Ammon's horn (tissue), 1 donor: ENCODE results near the gene TTC13.

Source experiments
- DNase-seq: peaks from one replicate; pipeline ENCODE4 v3.0.0-alpha.2; 2016; ENCODE audit warnings: low spot score

The TTC13 gene

DNA sequence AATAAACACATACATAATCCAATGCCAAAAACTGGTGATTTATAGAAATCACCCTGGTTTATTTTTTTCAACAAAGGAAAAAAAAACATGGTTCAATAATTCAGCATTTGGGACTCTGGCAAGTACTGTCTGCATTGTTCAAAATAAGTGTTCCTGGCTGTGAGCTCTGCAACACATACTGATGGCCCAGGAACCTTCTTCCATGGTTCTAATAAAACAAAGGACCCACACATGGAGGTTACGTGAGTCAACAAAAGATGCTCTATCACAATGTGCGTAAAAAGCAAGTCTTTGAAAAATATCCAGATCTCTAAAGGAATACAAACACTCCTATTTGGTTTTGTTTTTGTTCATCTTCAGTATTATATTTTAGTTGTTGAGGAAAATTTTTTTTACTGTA, 72.4 kb downstream of the TTC13 start:
- DNase-seq = no peak

- no peak for DNase-seq
These were observed 72.9 kb downstream of the TTC13 start for GRCh38 chr1:230905733-230906132.

DNA sequence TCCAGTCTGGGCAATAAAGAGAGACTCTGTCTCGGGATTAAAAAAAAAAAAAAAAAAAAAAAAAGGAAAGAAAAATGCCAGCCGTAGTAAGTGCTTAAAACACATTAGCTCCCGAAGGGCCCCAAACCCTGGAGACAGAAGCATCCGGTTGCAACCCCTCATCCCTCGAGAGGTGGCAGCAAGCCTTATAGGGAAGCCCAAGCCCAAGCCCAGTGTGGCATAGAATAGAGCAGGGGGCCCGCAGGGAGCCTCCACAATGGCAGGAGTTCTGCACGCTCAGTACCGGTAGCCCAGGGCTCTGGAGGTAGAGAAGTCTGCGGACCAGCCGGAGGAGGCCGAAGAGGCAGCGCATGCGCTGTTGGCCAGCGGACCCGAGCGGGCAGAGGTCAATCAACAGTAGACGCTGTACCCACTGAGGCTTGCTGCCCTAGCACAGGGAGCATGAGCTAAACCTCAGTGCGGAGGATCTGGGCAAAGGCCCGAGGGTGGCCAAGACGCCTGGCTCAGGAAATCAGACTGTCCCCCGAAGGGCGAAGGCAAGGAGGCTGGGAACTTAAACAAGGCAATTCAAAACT, 76.2 kb downstream of the TTC13 start:
- no peak for DNase-seq

GRCh38 chr1:230901671-230902070, 77.0 kb downstream of the TTC13 start:
- DNase-seq = no peak

GRCh38 chr1:230900984-230901383, 77.7 kb downstream of the TTC13 start:
- no peak for DNase-seq

DNA sequence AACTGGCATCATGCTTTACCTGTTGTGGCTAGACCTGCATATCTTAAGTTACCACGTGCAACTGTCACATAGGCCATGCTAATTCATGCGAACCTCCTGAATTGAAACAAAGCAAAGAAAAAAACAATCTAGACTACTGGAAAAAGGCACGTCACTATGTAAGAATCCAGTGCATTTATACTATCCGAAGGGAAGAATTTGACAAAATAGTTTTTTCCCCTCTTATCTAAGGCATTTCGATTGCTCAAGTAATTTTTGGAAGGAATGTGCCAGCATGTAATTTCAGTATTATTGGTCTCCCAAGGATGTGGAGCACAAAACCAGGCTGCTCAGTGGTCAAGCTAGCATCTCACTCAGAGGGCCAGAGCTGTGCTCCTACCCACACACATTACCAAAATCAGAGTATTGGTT, 78.8 kb downstream of the TTC13 start:
- DNase-seq = no peak

DNA sequence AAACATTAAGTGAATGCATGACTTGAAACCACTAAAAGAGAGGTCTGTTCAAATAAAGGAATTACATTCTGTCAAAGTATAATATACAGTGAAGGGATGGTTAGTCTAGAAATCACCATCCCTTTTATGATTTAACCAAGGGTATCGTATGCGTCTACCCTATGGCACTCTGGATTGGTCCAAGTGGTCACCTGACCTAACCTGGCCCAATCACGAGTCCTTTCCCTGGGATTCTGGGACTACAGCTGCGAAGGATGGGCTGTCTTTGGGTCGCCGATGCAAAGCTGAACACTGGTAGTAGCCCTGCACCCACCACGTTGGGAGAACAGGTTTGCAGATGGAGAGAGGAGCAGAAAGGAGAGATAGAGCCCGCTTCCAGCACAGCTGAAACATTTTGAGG, 79.9 kb downstream of the TTC13 start:
- no peak for DNase-seq

DNA sequence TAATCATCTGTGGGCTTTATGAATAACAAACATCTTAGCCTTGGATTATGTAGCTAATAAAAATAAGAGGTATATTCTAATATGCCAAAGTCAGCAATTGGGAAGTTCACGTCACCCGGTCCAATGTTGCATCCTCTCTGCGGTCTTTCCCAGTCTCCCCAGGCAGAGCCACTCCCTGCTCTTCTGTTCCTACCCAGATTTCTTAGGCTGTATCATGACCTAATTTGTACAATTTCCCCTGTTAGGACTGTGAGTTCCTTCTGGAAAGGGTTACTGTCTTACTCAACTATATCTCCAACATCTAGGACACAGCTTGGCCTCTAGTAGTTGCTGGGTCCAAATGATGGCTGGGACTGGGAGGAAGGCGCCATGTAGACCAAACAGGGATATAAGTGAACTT, 80.5 kb downstream of the TTC13 start:
- no peak for DNase-seq

GRCh38 chr1:230896779-230897178, 81.9 kb downstream of the TTC13 start:
- DNase-seq = no peak

- DNase-seq = no peak
These were observed 83.2 kb downstream of the TTC13 start for GRCh38 chr1:230895452-230895851.

- DNase-seq = no peak
These were observed 84.0 kb downstream of the TTC13 start for GRCh38 chr1:230894664-230895063.

- DNase-seq = no peak
These were observed 84.6 kb downstream of the TTC13 start for GRCh38 chr1:230894032-230894431.

- no peak for DNase-seq
These were observed 86.6 kb downstream of the TTC13 start for GRCh38 chr1:230892018-230892491.

GRCh38 chr1:230891413-230891812, 87.2 kb downstream of the TTC13 start:
- no peak for DNase-seq

DNA sequence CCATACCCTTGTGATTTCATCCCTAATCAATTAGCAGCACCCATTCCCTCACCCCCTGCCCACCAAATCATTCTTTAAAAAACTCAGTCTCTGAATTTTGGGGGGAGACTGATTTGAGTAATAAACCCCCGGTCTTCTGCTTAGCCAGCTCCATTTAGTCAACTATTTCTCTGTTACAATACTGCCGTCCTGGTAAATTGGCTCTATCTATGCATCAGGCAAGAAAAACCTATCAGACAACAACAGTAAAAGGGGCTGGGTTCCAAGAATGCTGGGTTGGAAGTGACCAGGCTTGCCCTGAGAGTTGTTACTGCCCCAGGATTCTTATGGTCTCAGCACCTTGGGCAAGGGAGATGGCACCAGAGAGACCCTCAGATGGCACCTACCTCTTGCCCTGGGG, 94.0 kb downstream of the TTC13 start:
- no peak for DNase-seq

DNA sequence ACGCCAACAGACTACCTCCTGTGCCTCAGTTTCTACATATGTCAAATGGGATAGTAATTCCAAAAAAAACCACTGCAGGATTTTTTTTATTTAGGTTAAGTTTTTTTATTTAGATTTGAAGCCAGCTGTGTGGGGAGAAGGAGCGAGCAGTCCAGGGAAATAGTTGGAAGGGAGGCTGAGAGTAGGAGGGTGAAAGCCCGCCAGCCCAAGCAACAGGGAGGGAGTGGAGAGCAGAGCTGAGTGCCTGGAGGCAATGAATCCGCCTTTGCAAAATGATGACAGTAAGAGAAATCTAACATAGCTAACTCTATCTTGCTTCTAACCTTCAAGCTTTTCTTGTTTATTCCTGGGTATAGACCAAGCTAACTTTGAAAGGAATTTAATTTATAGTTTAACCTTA, 94.7 kb downstream of the TTC13 start:
- DNase-seq = no peak

GRCh38 chr1:230879778-230880177, 98.9 kb downstream of the TTC13 start:
- no peak for DNase-seq

DNA sequence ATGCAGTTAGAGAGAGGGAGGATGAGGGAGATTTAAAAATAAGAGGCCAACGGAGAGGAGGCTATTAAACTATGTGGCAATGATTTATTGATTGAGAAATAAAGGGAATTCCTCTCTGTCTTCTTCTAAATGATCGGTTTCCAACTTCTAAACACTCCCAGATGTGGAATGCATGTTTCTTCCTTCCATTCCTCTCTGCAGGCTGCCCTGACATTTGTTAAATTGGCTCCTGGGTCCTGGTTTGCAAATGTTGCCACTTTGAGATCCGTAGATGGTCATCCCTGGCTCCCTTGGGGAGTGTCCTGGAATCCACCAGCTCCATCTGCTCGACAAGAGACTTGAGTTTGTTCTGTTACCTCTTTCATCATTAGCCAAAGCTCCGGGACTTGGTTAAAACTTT, 100.1 kb downstream of the TTC13 start:
- DNase-seq = no peak

DNA sequence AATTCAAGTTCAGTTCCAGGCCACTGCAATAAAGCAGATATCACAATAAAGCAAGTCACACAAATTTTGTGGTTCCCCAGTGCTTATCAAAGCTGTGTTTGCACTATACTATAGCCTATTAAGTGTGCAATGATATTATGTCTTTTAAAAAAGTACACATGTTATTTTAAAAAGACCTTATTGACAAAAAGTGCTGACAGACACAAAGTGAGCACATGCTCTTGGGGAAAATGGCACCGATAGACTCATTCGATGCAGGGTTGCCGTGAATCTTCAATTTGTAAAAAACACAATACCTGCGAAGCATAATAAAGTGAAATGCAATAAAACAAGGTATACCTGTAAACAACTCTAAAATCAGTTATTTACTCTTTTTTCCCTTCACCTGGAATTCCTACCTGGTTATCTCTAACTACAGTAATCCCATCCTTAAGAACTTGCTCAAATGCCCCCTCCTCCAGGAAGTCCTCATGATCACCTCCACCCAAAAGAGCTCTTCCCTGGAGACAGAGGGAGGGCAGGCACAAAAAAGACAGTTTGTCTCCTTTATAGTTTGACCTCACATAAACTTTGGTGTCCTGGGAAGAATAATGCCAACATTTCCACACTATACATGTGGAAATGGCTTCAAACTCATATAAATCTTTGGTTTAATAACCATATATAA, 100.6 kb downstream of the TTC13 start:
- no peak for DNase-seq

- DNase-seq = no peak
These were observed 101.3 kb downstream of the TTC13 start for GRCh38 chr1:230877146-230877923.

GRCh38 chr1:230876660-230877059, 102.0 kb downstream of the TTC13 start:
- DNase-seq = no peak

- DNase-seq = no peak
These were observed 103.3 kb downstream of the TTC13 start for GRCh38 chr1:230875370-230875769.

GRCh38 chr1:230870916-230871315, 107.7 kb downstream of the TTC13 start:
- DNase-seq = no peak
